Measurements from ENCODE around the gene TRIM62. TPM values are rescaled to one million over a fixed set of nuclear protein-coding genes. Genes with fewer than 3 reads are reported as not detected.

TRIM62 gene
- total and polyA plus RNA-seq, 2 experiments from 2014 or later: 2.9 to 18.9 TPM

GRCh38 chr1:33168556-33169289, 13.1 kb downstream of the TRIM62 start:
- peaks cover 46% of the 10 kb centered on the region for H3K4me1 Mint-ChIP-seq

More at GRCh38 chr1:33168556-33169289, 13.1 kb downstream of the TRIM62 start:
- H2AFZ ChIP-seq: no peak overlapping the region
- ATAC-seq (peak; percentile 16), DNase-seq (ENCODE audit: low spot score) (no peak)
- H3K27ac Mint-ChIP-seq: no peak overlapping the region
- no peaks in the 10 kb centered on the region for H3K79me2 ChIP-seq (replicated peaks; ENCODE audit: insufficient read depth)
- TF ChIP-seq EZH2phosphoT487 (IDR thresholded peaks at IDR 0.05; ENCODE audit: unreplicated experiment) (no peak), ETS1 (IDR thresholded peaks at IDR 0.05) (no peak), CTCF (conservative IDR thresholded peaks at IDR 0.05; ENCODE audit: low read depth in 2 of 2) (no peak; a peak in 2 of 4 replicates), JUNB (IDR thresholded peaks at IDR 0.05; ENCODE audit: unreplicated experiment) (no peak), ZNF331 (CRISPR knock-in tag; IDR thresholded peaks at IDR 0.05; ENCODE audit: low read depth) (no peak), NANOG (IDR thresholded peaks at IDR 0.05; ENCODE audit: borderline replicate concordance) (no peak), POLR2AphosphoS5 (IDR thresholded peaks at IDR 0.05; ENCODE audit: low read depth) (no peak), STAT1 (IDR thresholded peaks at IDR 0.05; ENCODE audit: unreplicated experiment) (no peak)
- TF ChIP-seq, protein P1, sequence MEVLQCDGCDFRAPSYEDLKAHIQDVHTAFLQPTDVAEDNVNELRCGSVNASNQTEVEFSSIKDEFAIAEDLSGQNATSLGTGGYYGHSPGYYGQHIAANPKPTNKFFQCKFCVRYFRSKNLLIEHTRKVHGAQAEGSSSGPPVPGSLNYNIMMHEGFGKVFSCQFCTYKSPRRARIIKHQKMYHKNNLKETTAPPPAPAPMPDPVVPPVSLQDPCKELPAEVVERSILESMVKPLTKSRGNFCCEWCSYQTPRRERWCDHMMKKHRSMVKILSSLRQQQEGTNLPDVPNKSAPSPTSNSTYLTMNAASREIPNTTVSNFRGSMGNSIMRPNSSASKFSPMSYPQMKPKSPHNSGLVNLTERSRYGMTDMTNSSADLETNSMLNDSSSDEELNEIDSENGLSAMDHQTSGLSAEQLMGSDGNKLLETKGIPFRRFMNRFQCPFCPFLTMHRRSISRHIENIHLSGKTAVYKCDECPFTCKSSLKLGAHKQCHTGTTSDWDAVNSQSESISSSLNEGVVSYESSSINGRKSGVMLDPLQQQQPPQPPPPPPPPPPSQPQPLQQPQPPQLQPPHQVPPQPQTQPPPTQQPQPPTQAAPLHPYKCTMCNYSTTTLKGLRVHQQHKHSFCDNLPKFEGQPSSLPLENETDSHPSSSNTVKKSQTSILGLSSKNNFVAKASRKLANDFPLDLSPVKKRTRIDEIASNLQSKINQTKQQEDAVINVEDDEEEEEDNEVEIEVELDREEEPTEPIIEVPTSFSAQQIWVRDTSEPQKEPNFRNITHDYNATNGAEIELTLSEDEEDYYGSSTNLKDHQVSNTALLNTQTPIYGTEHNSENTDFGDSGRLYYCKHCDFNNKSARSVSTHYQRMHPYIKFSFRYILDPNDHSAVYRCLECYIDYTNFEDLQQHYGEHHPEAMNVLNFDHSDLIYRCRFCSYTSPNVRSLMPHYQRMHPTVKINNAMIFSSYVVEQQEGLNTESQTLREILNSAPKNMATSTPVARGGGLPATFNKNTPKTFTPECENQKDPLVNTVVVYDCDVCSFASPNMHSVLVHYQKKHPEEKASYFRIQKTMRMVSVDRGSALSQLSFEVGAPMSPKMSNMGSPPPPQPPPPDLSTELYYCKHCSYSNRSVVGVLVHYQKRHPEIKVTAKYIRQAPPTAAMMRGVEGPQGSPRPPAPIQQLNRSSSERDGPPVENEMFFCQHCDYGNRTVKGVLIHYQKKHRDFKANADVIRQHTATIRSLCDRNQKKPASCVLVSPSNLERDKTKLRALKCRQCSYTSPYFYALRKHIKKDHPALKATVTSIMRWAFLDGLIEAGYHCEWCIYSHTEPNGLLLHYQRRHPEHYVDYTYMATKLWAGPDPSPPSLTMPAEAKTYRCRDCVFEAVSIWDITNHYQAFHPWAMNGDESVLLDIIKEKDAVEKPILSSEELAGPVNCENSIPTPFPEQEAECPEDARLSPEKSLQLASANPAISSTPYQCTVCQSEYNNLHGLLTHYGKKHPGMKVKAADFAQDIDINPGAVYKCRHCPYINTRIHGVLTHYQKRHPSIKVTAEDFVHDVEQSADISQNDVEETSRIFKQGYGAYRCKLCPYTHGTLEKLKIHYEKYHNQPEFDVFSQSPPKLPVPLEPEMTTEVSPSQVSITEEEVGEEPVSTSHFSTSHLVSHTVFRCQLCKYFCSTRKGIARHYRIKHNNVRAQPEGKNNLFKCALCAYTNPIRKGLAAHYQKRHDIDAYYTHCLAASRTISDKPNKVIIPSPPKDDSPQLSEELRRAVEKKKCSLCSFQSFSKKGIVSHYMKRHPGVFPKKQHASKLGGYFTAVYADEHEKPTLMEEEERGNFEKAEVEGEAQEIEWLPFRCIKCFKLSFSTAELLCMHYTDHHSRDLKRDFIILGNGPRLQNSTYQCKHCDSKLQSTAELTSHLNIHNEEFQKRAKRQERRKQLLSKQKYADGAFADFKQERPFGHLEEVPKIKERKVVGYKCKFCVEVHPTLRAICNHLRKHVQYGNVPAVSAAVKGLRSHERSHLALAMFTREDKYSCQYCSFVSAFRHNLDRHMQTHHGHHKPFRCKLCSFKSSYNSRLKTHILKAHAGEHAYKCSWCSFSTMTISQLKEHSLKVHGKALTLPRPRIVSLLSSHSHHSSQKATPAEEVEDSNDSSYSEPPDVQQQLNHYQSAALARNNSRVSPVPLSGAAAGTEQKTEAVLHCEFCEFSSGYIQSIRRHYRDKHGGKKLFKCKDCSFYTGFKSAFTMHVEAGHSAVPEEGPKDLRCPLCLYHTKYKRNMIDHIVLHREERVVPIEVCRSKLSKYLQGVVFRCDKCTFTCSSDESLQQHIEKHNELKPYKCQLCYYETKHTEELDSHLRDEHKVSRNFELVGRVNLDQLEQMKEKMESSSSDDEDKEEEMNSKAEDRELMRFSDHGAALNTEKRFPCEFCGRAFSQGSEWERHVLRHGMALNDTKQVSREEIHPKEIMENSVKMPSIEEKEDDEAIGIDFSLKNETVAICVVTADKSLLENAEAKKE (CRISPR knock-in tag; IDR thresholded peaks at IDR 0.05): no peak
- H4K20me1 ChIP-seq (replicated peaks; ENCODE audit: insufficient read depth): peaks cover 6% of the 10 kb centered on the region; the same call in 1 of the 2 replicates
- H3K36me3 Mint-ChIP-seq (ENCODE audit: low read depth): peaks cover 17% of the 10 kb centered on the region
- no peak overlapping the region for H3K4me3 Mint-ChIP-seq
- H3K9me3 Mint-ChIP-seq: peaks cover 5% of the 10 kb centered on the region; the same call in 2 of the 3 replicates
- H3K9me2 ChIP-seq (ENCODE audit: insufficient read depth): no peaks in the 10 kb centered on the region
- H3K27me3 Mint-ChIP-seq (ENCODE audit: insufficient read depth, low read depth, poor library complexity): peaks cover 2% of the 10 kb centered on the region
- no peaks in the 10 kb centered on the region for H3F3A ChIP-seq (replicated peaks; ENCODE audit: low read depth)
- no peak overlapping the region for H3K4me3 ChIP-seq
- H3K4me2 ChIP-seq: no peak overlapping the region
- H3K27ac ChIP-seq (ENCODE audit: low read depth): no peak overlapping the region
- peaks cover 19% of the 10 kb centered on the region for H3K4me1 ChIP-seq (ENCODE audit: insufficient read depth)
- no peaks in the 10 kb centered on the region for H3K36me3 ChIP-seq (ENCODE audit: insufficient read depth)
- no peaks in the 10 kb centered on the region for H3K27me3 ChIP-seq (ENCODE audit: insufficient read depth)

Measured in GM23338 (cell line).